Measurements from ENCODE around the gene LMF2. TPM values are rescaled to one million over a fixed set of nuclear protein-coding genes. Genes with fewer than 3 reads are reported as not detected.

Gene LMF2
- polyA plus RNA-seq, 1 donor (not counting 4 experiments of a cell fraction or from before 2014, with no cell fraction given), result 13.2 TPM

DNA sequence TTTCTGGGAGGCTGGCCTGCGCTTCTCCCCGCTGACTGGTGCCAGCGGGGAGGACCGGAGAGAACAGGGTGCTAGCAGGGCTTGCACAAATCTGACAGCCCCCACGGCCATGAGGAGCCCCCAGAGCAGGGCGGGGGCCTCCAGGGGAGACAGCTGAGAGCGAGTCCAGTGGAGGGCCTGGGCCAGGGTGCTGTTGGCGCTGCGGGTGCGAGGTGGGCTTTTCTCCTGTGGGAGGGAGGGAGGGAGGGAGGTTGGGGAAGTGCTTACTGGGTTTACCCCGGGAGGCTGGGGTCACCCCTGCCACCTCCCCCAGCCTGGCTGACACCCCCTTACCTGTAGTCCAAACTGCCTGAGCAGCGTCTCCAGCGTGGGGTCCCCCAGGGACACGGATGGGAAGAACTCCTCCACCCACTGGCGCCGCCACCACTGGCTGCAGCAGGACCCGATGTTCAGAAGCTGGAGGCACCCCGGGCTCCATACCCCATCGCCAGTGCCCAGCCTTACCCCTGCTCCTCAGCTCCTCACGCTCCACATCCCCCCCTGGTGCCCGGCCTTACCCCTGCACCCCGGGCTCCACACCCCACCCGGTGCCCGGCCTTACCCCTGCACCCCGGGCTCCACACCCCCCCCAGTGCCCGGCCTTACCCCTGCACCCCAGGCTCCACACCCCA, 3.9 kb downstream of the LMF2 start:
- Histone ChIP-seq H3K79me2 (ENCODE audit: control insufficient read depth, insufficient read depth, low read length) (peaks cover 15% of the 10 kb centered on the region), H3K36me3 (ENCODE audit: control insufficient read depth in 2 of 2, extremely low read depth in 1 of 2, insufficient read depth in 2 of 2, low read length in 2 of 2) (peaks cover 6 to 17% of the 10 kb centered on the region in 2 experiments), H3K9me3 (ENCODE audit: control insufficient read depth, low read depth, low read length) (no peaks in the 10 kb centered on the region), H3K4me2 (ENCODE audit: control insufficient read depth, extremely low read depth, insufficient read depth, low read depth, low read length) (no peak overlapping the region), H3K4me3 (ENCODE audit: control insufficient read depth in 2 of 3, extremely low read depth in 1 of 3, insufficient read depth in 2 of 3, low read depth in 1 of 3, low read length in 3 of 3) (no peak overlapping the region), H3K9me1 (ENCODE audit: control insufficient read depth, extremely low read depth, insufficient read depth, low read length) (no peaks in the 10 kb centered on the region), H3K4me1 (ENCODE audit: control insufficient read depth, extremely low read depth, insufficient read depth, low read length) (peaks cover 10% of the 10 kb centered on the region), H4K20me1 (ENCODE audit: control insufficient read depth, extremely low read depth, insufficient read depth, low read length) (no peaks in the 10 kb centered on the region), H3K9ac (ENCODE audit: control insufficient read depth, extremely low read depth, insufficient read depth, low read length) (no peak overlapping the region), H3K27ac (ENCODE audit: control insufficient read depth, insufficient read depth, low read length) (no peak overlapping the region), H3K27me3 (ENCODE audit: control insufficient read depth, extremely low read depth, insufficient read depth, low read length) (no peaks in the 10 kb centered on the region), H2AFZ (ENCODE audit: control insufficient read depth, low read length) (no peak overlapping the region)
- dilution Hi-C loops (cut with MboI; ENCODE audit: extremely low pct_ligation_motif_present, low sequenced_read_pairs), result no loop called here
- DNase-seq (ENCODE audit: low read depth, low spot score), result no peak
- TF ChIP-seq CTCF (optimal IDR thresholded peaks at IDR 0.05 in 1 of 3, IDR thresholded peaks at IDR 0.05 in 1 of 3, conservative IDR thresholded peaks at IDR 0.05 in 1 of 3; ENCODE audit: extremely low read depth in 1 of 3, insufficient read depth in 2 of 3, low read length in 3 of 3) (peak in 2 of 3 experiments; percentile 9 to 13), EZH2 (IDR thresholded peaks at IDR 0.05; ENCODE audit: low read length) (no peak)
- FAIRE-seq, result no peak

GRCh38 chr22:50502628-50503474, 4.7 kb downstream of the LMF2 start:
- dilution Hi-C loops (cut with MboI; ENCODE audit: extremely low pct_ligation_motif_present, low sequenced_read_pairs), result no loop called here
- H3K79me2 ChIP-seq (ENCODE audit: control insufficient read depth, insufficient read depth, low read length), result peaks cover 13% of the 10 kb centered on the region
- no peak overlapping the region for H3K27ac ChIP-seq (ENCODE audit: control insufficient read depth, insufficient read depth, low read length)
- H3K4me2 ChIP-seq (ENCODE audit: control insufficient read depth, extremely low read depth, insufficient read depth, low read depth, low read length), result no peak overlapping the region
- H3K36me3 ChIP-seq (ENCODE audit: control insufficient read depth in 2 of 2, extremely low read depth in 1 of 2, insufficient read depth in 2 of 2, low read length in 2 of 2), result peaks cover 6 to 17% of the 10 kb centered on the region in 2 experiments
- no peaks in the 10 kb centered on the region for H3K9me1 ChIP-seq (ENCODE audit: control insufficient read depth, extremely low read depth, insufficient read depth, low read length)
- H3K9me3 ChIP-seq (ENCODE audit: control insufficient read depth, low read depth, low read length), result no peaks in the 10 kb centered on the region
- H4K20me1 ChIP-seq (ENCODE audit: control insufficient read depth, extremely low read depth, insufficient read depth, low read length), result no peaks in the 10 kb centered on the region
- no peak overlapping the region for H3K9ac ChIP-seq (ENCODE audit: control insufficient read depth, extremely low read depth, insufficient read depth, low read length)
- peaks cover 12% of the 10 kb centered on the region for H3K4me1 ChIP-seq (ENCODE audit: control insufficient read depth, extremely low read depth, insufficient read depth, low read length)
- no peak for FAIRE-seq
- TF ChIP-seq CTCF (optimal IDR thresholded peaks at IDR 0.05 in 1 of 3, IDR thresholded peaks at IDR 0.05 in 1 of 3, conservative IDR thresholded peaks at IDR 0.05 in 1 of 3; ENCODE audit: extremely low read depth in 1 of 3, insufficient read depth in 2 of 3, low read length in 3 of 3) (no peak), EZH2 (IDR thresholded peaks at IDR 0.05; ENCODE audit: low read length) (no peak)
- no peak overlapping the region for H2AFZ ChIP-seq (ENCODE audit: control insufficient read depth, low read length)
- H3K27me3 ChIP-seq (ENCODE audit: control insufficient read depth, extremely low read depth, insufficient read depth, low read length), result no peaks in the 10 kb centered on the region
- DNase-seq (ENCODE audit: low read depth, low spot score), result no peak
- H3K4me3 ChIP-seq (ENCODE audit: control insufficient read depth in 2 of 3, extremely low read depth in 1 of 3, insufficient read depth in 2 of 3, low read depth in 1 of 3, low read length in 3 of 3), result no peak overlapping the region

Data from keratinocyte (primary cell).